GM12872 (cell line): Measurements from ENCODE around the gene SGCD.

Source experiments
- CTCF ChIP-seq: IDR thresholded peaks from 3 replicates; pipeline ENCODE4 v1.5.1; 2011; ENCODE audit warnings: low read depth, mild to moderate bottlenecking, low read length, moderate library complexity; ENCODE audit not compliant: insufficient read depth

Gene SGCD

DNA sequence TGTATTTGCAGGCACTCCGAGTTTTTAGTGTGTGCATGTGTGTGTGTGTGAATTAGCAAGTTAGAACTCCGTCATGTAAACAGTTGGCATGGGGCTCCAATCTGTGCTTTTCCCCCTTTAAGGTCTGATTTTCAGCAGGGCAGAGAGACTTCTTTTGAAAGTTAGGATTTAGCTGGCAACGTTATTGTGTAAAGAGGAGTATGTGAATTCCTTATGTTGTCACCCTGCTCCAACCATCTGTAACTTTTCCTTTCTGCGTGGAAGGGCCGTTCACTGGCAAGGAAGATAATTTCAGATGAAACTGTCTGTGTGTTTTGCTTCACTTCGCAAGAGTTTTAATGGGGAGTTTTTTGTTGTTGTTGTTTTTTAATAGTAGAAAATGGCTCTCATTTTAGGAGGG lies 332 bp downstream of the SGCD start:
- TF ChIP-seq CTCF: no peak

- TF ChIP-seq CTCF: no peak
Observed at GRCh38 chr5:156328161-156328560, 1.2 kb downstream of the SGCD start.

DNA sequence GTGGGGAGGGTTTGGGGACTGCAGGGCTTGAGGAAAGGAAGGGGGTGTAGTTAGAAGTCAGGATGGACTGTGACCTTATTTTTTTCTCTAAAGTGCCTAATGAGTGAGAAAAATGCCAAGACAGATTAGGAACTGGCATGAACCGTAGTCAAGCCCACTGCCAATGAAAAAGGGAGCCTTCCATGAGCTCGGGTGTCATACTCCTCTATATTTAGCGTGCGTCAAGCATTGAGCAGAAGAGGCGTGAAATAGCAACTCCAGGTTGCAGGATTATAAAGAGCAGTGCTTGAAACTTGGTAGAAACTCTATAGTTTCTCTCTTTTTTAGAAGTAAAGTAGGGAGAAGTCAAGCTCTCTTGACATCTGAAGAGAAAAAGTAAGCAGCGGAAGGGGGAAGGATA lies 1.8 kb downstream of the SGCD start:
- no peak for TF ChIP-seq CTCF

GRCh38 chr5:156329171-156329611 lies 2.2 kb downstream of the SGCD start:
- TF ChIP-seq CTCF: no peak

DNA sequence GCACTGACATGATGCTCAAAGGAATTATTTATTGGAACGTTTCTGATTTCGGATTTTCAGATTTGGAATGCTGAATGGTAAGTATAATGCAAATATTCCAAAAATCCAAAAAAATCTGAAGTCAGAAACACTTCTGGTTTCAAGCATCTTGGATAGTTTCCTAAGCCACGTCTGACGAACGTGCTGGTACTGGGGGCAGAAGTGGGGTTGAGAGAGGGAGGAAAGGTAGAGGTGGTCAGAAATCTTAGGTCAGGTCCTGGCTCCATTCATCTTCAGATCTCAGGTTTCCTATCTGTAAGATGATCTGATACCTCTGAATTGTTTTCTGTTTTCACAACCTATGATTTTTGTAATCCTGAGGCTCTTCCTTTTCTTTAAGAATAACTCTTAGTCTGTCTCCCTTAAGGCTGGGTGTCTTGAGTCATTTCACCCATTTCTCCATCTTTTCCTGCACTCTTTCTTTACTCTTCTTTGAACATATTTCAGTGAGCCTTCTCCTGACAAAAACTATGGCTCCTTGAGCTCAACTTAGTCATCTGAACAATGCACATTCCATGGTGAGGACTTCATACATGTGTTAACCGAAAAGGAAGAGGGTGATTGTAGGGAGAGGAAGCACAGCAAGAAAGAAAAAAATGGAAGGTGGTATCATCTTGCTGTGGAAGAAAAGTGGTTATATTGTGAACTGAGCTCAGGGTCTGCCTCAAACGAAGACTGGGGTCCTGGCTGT lies 3.3 kb downstream of the SGCD start:
- TF ChIP-seq CTCF: no peak

DNA sequence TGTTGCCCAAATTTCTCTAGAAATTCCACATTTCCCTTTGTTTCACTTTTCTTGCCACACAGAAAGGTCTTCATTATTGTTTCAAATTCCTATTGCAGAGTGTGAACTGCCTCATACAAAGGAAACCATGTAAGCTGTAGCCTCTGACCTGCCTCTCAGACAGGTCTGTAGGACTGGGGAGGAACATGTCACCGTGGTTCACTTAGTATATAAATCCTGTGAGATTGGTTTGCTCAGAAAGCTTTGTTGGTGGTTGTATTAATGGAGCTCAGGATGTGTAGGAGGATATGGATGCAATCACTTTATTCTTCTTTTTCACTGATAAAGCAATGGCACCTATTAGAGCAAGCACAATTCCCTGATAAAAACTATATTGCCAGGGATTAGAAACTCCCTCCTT lies 4.2 kb downstream of the SGCD start:
- TF ChIP-seq CTCF: no peak

- no peak for TF ChIP-seq CTCF
Observed at GRCh38 chr5:156331845-156332244, 4.9 kb downstream of the SGCD start.
